Lung (tissue), 12 donors: ENCODE data around the gene SCGB1D1. TPM values are rescaled to one million over a fixed set of nuclear protein-coding genes. Genes with fewer than 3 reads are reported as not detected.
"Not testable (repeated sequence)": the region's sequence is repeated elsewhere in the genome, so short reads cannot be mapped to it uniquely, and the experiment has no call there.

ENCODE experiments used
- ATAC-seq: fragments of 200-7000 bp; cut with Tn5 transposase; one replicate; pipeline ENCODE4 v1.9.1; 2020; ENCODE audit warnings: moderate number of reproducible peaks; ENCODE audit not compliant: insufficient read depth, low FRiP score
- DNase-seq, 3 donors: peaks; one replicate each; pipeline ENCODE4 v3.0.0-alpha.2; 2013 to 2017
- H3K27ac ChIP-seq, 2 donors: one replicate each; pipeline ENCODE4 v1.5.1; 2013; ENCODE audit warnings: mild to moderate bottlenecking in 2 of 2, moderate library complexity in 2 of 2, control low read depth in 1 of 2, inconsistent platforms in 1 of 2, low read depth in 1 of 2, low read length in 1 of 2
- H3K27me3 ChIP-seq, 3 donors: one replicate each; pipeline ENCODE4 v1.5.1; 2013; ENCODE audit warnings: low read length in 2 of 3; ENCODE audit not compliant: control insufficient read depth in 3 of 3, insufficient read depth in 3 of 3
- H3K36me3 ChIP-seq, 4 donors: one replicate each; pipeline ENCODE4 v1.5.1; 2013; ENCODE audit warnings: low read length in 4 of 4, mild to moderate bottlenecking in 1 of 4, moderate library complexity in 1 of 4; ENCODE audit not compliant: control insufficient read depth in 4 of 4, insufficient read depth in 4 of 4
- H3K4me1 ChIP-seq, 5 donors: one replicate each; pipeline ENCODE4 v1.5.1; 2013; ENCODE audit warnings: low read length in 5 of 5, mild to moderate bottlenecking in 2 of 5, moderate library complexity in 1 of 5; ENCODE audit not compliant: control insufficient read depth in 5 of 5, insufficient read depth in 5 of 5
- H3K4me3 ChIP-seq: one replicate; pipeline ENCODE4 v1.5.1; 2013; ENCODE audit warnings: mild to moderate bottlenecking, control low read depth, moderate library complexity
- H3K9ac ChIP-seq, 2 donors: one replicate each; pipeline ENCODE4 v1.5.1; 2013; ENCODE audit warnings: low read length in 2 of 2, control low read depth in 1 of 2; ENCODE audit not compliant: insufficient read depth in 1 of 2
- H3K9me3 ChIP-seq, 4 donors: one replicate each; pipeline ENCODE4 v1.5.1; 2013; ENCODE audit warnings: low read length in 3 of 4, mild to moderate bottlenecking in 1 of 4, moderate library complexity in 1 of 4; ENCODE audit not compliant: control insufficient read depth in 4 of 4, insufficient read depth in 3 of 4
- WGBS, 2 donors: extraction: QIAGEN DNeasy Blood & Tissue Kit; methylation state at CpG; one replicate each; pipeline ENCODE4 v1.1.7; 2013; 5-methylcytosine and 5-hydroxymethylcytosine counted together
- polyA plus RNA-seq, 2 donors: library from polyadenylated mRNA; stranded (reverse); fragments of 200-250 nt; gene quantifications; one replicate each; pipeline ENCODE4 v1.2.1, GENCODE V29; 2013
- total RNA-seq, 2 donors: library from RNA; depleted of rRNA in 1 of 2; stranded (reverse); fragments of >200 nt in 1 of 2; gene quantifications; one replicate each; pipeline ENCODE4 v1.2.1, GENCODE V29; 2014 to 2021
- TF ChIP-seq, protein P1 (sequence below): IDR thresholded peaks from 2 replicates; pipeline ENCODE4 v1.5.1; 2012; ENCODE audit warnings: mild to moderate bottlenecking; ENCODE audit errors: control extremely low read depth, extremely low read depth
- donor health status: control.
- donor health status: control.
- donor health status: Bipolar disorder and iron deficiency.
- donor health status: healthy.
- donor health status: DM: yes; HTN: yes; CAD: no.

SCGB1D1 gene
- total and polyA plus RNA-seq, 4 donors = not detected

DNA sequence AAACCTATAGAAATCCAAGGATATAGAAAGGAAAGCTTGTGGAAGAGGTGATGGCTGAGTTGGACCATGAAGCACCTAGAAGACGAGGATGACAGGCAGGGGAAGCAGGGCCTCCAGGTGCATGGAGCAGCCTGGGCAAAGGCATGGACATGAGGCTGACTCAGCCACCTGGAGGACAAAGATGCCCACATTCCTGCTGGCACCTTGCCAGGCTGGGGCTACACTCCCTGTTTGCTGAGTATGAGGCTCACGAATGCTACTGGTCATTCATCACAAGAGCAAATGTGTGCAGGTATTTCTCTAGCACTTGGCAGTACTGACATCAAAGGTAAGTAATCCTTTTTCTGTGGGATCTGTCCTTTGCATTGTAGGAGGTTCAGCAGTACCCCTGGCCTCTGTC, 11.4 kb downstream of the SCGB1D1 start:
- WGBS, 2 donors = 77 to 79% methylated on average over 2 of the region's 2 CpGs
- Histone ChIP-seq H3K27me3 (peaks cover 0 to 22% (median 0%) of the 10 kb centered on the region in 3 donors), H3K27ac (no peak overlapping the region), H3K4me1 (peaks cover 0 to 1% (median 0%) of the 10 kb centered on the region in 5 donors), H3K9me3 (peaks cover 0 to 2% (median 0%) of the 10 kb centered on the region in 4 donors), H3K4me3 (no peak overlapping the region), H3K9ac (no peak overlapping the region), H3K36me3 (no peaks in the 10 kb centered on the region)
- ATAC-seq (no peak), DNase-seq (no peak)
- TF ChIP-seq, protein P1, sequence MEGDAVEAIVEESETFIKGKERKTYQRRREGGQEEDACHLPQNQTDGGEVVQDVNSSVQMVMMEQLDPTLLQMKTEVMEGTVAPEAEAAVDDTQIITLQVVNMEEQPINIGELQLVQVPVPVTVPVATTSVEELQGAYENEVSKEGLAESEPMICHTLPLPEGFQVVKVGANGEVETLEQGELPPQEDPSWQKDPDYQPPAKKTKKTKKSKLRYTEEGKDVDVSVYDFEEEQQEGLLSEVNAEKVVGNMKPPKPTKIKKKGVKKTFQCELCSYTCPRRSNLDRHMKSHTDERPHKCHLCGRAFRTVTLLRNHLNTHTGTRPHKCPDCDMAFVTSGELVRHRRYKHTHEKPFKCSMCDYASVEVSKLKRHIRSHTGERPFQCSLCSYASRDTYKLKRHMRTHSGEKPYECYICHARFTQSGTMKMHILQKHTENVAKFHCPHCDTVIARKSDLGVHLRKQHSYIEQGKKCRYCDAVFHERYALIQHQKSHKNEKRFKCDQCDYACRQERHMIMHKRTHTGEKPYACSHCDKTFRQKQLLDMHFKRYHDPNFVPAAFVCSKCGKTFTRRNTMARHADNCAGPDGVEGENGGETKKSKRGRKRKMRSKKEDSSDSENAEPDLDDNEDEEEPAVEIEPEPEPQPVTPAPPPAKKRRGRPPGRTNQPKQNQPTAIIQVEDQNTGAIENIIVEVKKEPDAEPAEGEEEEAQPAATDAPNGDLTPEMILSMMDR = no peak

DNA sequence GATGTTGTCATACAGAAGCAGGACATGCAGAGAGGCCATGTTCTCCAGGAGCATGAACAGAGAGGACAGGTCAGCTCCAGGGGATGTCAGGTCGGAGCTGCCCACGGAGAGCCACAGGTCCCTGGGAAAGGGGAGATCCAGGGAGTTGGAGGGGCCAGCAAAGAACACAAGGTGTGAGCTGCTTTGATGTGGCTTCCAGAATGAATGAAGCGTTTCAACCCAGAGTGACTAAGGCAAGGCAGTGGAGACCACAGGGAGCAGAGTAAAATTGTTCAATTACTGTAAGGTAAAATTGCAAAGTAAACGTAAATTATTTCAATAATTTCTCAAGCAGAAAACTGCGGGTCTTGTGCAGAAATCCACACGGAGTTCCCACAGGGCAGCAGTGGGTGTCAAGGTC, 12.9 kb downstream of the SCGB1D1 start:
- no peak for DNase-seq
- Histone ChIP-seq H3K4me3 (no peak overlapping the region), H3K36me3 (no peaks in the 10 kb centered on the region), H3K9me3 (peaks cover 0 to 2% (median 0%) of the 10 kb centered on the region in 4 donors), H3K27me3 (peaks cover 0 to 20% (median 0%) of the 10 kb centered on the region in 3 donors), H3K9ac (no peak overlapping the region), H3K27ac (no peak overlapping the region), H3K4me1 (peaks cover 0 to 1% (median 0%) of the 10 kb centered on the region in 5 donors)
- no peak for ATAC-seq
- WGBS, 2 donors = 74 to 86% methylated on average over 6 of the region's 6 CpGs
- TF ChIP-seq, protein P1 = no peak

DNA sequence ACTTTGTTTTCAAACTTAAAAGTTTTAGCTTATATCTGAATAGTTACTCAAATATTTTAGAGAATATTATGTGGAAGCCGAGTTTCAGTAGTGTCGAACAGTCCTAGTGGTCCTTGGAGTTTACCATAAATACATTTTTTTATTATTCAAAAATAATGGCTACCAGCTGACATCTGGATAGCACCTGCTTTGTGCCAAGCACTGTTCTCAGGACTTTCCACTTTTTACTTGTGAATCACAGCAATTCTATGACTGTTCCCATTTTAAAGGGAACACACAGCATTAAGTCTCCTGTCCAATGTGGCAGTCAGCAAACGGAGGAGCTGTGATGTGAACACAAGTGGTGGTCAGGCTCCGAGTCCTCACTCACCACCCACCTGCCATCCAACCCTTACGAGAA, 14.4 kb downstream of the SCGB1D1 start:
- no peak overlapping the region for H3K27ac ChIP-seq
- H3K36me3 ChIP-seq = no peaks in the 10 kb centered on the region
- TF ChIP-seq, protein P1 = no peak
- DNase-seq = no peak
- WGBS, 2 donors = 85 to 90% methylated on average over 5 of the region's 5 CpGs
- H3K27me3 ChIP-seq = peaks cover 0 to 25% (median 0%) of the 10 kb centered on the region in 3 donors
- H3K4me3 ChIP-seq = no peak overlapping the region
- peaks cover 0 to 1% (median 0%) of the 10 kb centered on the region in 5 donors for H3K4me1 ChIP-seq
- ATAC-seq = no peak
- H3K9me3 ChIP-seq = peaks cover 0 to 1% (median 0%) of the 10 kb centered on the region in 4 donors
- H3K9ac ChIP-seq = no peak overlapping the region

DNA sequence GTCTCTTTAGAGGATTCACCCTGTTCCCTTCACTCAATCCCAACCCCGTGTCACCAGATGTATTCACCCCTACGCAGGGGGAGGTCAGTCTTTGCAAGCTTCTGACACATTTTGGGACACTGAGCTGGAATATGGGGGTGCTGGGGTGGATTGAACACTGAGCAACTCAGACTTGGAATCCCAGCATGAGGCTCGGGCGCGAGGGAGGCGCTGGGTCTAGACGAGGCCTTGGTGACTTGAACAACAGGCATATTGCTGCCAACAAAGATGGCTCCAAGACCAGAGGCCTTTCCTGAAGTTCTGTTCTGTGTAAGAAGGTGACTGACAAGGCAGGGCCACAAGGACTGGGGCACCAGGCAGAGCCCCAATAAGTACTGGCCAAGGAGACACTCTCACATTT, 15.4 kb downstream of the SCGB1D1 start:
- WGBS, 2 donors = 91% methylated on average over 7 of the region's 7 CpGs
- H3K4me3 ChIP-seq = no peak overlapping the region

DNA sequence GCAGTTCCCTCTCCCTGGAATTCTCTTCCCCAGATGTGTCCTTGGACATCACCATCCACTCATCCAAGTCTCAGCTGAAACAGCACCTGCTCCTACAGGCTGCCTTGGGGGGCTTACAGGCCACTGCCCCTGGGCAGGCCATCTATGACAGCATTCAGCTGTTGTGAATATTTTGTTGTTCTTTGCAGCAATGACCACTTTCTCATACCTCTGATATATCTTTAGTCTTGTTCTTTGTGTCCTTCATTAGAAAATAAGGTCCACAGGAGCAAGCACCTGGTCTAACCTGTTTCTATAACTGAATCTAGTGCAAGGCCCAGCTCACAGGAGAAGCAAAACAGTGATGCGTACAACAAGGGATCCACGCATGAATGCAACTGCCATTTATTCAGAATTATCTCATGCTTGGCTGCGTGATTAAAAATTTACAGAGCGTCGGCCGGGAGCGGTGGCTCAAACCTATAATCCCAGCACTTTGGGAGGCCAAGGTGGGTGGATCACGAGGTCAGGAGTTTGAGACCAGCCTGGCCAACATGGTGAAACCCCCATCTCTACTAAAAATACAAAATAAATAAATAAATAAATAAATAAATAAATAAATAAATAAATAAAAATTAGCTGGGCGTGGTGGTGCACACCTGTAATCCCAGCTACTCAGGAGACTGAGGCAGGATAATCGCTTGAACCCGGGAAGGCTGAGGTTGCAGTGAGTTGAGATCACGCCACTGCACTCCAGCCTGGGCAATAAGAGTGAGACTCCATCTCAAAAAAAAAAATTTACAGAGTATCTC, 16.5 kb downstream of the SCGB1D1 start:
- not testable (repeated sequence) for ATAC-seq, H3K9ac ChIP-seq, H3K36me3 ChIP-seq, H3K9me3 ChIP-seq, H3K4me3 ChIP-seq, H3K4me1 ChIP-seq, DNase-seq, H3K27ac ChIP-seq
- H3K27me3 ChIP-seq = peaks cover 0 to 20% (median 0%) of the 10 kb centered on the region in 3 donors
- 92 to 94% methylated on average over 12 of the region's 12 CpGs for WGBS, 2 donors

More for the DNA sequence above, 15.4 kb downstream of the SCGB1D1 start:
- H3K27me3 ChIP-seq = peaks cover 0 to 25% (median 0%) of the 10 kb centered on the region in 3 donors
- no peaks in the 10 kb centered on the region for H3K36me3 ChIP-seq
- H3K9ac ChIP-seq = no peak overlapping the region
- TF ChIP-seq, protein P1 = no peak
- no peak for DNase-seq
- ATAC-seq = no peak
- peaks cover 0 to 1% (median 0%) of the 10 kb centered on the region in 4 donors for H3K9me3 ChIP-seq
- no peak overlapping the region for H3K27ac ChIP-seq
- peaks cover 0 to 1% (median 0%) of the 10 kb centered on the region in 5 donors for H3K4me1 ChIP-seq
